Heart right ventricle (tissue), 16 donors: ENCODE results near the gene AGPAT3. TPM values are rescaled to one million over a fixed set of nuclear protein-coding genes. Genes with fewer than 3 reads are reported as not detected.

Experiments
- ATAC-seq, 8 donors: fragments of 200-7000 bp; cut with Tn5 transposase; one replicate each; pipeline ENCODE4 v1.9.1; 2020; ENCODE audit warnings: mild to moderate bottlenecking in 8 of 8, moderate library complexity in 8 of 8, moderate number of reproducible peaks in 1 of 8
- DNase-seq, 2 donors: peaks; one replicate each; pipeline ENCODE4 v3.0.0-alpha.2; 2020
- H3K27ac ChIP-seq, 10 donors: fragments of 200-600 bp; sonication (generic) in 2 of 10; one replicate each; pipeline versions ENCODE4 v1.5.0 to v1.8.0; 2020 to 2022; ENCODE audit warnings: mild to moderate bottlenecking in 3 of 10
- H3K27me3 ChIP-seq, 7 donors: fragments of 200-600 bp; one replicate each; pipeline ENCODE4 v1.8.0; 2021 to 2022; ENCODE audit warnings: mild to moderate bottlenecking in 2 of 7
- H3K36me3 ChIP-seq, 9 donors: fragments of 200-600 bp; sonication (generic) in 1 of 9; one replicate each; pipeline versions ENCODE4 v1.5.0 to v1.8.0; 2020 to 2022; ENCODE audit warnings: mild to moderate bottlenecking in 2 of 9
- H3K4me1 ChIP-seq, 9 donors: fragments of 200-600 bp; sonication (generic) in 1 of 9; one replicate each; pipeline versions ENCODE4 v1.5.0 to v1.8.0; 2020 to 2022; ENCODE audit warnings: mild to moderate bottlenecking in 4 of 9
- H3K4me3 ChIP-seq, 10 donors: fragments of 200-600 bp; sonication (generic) in 2 of 10; one replicate each; pipeline versions ENCODE4 v1.5.0 to v1.8.0; 2020 to 2022; ENCODE audit warnings: mild to moderate bottlenecking in 7 of 10, moderate library complexity in 2 of 10
- H3K9me3 ChIP-seq, 11 donors: fragments of 200-600 bp in 10 of 11; sonication (generic) in 2 of 11; one replicate each; pipeline versions ENCODE4 v1.5.0 to v1.8.0; 2013 to 2022; ENCODE audit warnings: mild to moderate bottlenecking in 2 of 11, control low read depth in 1 of 11, moderate library complexity in 1 of 11
- CTCF ChIP-seq, 9 donors: fragments of 200-600 bp; sonication (generic) in 2 of 9; IDR thresholded peaks; one replicate each; pipeline versions ENCODE4 v1.5.0 to v1.8.0; 2021 to 2022; ENCODE audit warnings: antibody characterized with exemption in 9 of 9, mild to moderate bottlenecking in 5 of 9, moderate library complexity in 1 of 9
- WGBS, 2 donors: extraction: QIAGEN DNeasy Blood & Tissue Kit; methylation state at CpG; one replicate each; pipeline ENCODE4 v1.1.7; 2013; ENCODE audit warnings: inconsistent platforms in 1 of 2; 5-methylcytosine and 5-hydroxymethylcytosine counted together
- intact Hi-C, 10 donors: fragments of 100-400 bp; cut with DNase I; formaldehyde crosslinking; loops; one replicate each; pipeline versions ENCODE4 v1.11.1 to v1.14.2; 2022
- polyA plus RNA-seq, 2 donors: library from polyadenylated mRNA; stranded (reverse); fragments of 200-250 nt; gene quantifications; one replicate each; pipeline ENCODE4 v1.2.3, GENCODE V29; 2013
- total RNA-seq, 10 donors: library from RNA; stranded (reverse); fragmentation: NEBNext Ultra II Directional in 3 of 10; extraction: Animal tissue kit (Norgen Biotek cat#: 25700) in 3 of 10; gene quantifications; one replicate each; pipeline versions ENCODE4 v1.2.1 to v1.2.4, GENCODE V29; 2021 to 2023
- donor health status: Arrhythmogenic right ventricular cardiomyopathy.
- donor health status: ischemic (EF 13 %, LVEDD 7.1; RV severe dilation, severe dysfunction).
- donor health status: healthy with polysubstance abuse.
- donor health status: DM: no; HTN: yes; CAD: no.
- donor health status: DM: no; HTN: no; CAD: no.
- donor health status: ischemic (EF 25% LVEDD 6.9; RV normal size, moderate dysfunction).
- donor health status: ischemic (EF 25% LVEDD 5.7; RV mildly dilated, moderate dysfunction).
- donor health status: healthy.
- donor health status: DM: yes; HTN: yes; CAD: no.
- donor health status: Ischemic cardiomyopathy.
- donor health status: ischemic (EF 35%, LVEDD 5.7; RV mildly dilated, moderate dysfunction).
- donor health status: nonischemic (EF 11% LVEDD 7.7; RV severe dilation, severe dysfunction).
- donor health status: DM: yes; HTN: yes; CAD: no.
- donor health status: PGD.
- donor health status: ischemic (EF 29% LVEDD 5.4; RV normal size, mild dysfunction).
- donor health status: nonischemic (EF 23%, LVEDD 6.1; RV moderate dilation, normal function).

AGPAT3 gene
- total and polyA plus RNA-seq, 12 donors: 19.7 to 110 (median 65.6) TPM

- ATAC-seq: no peak
- WGBS, 2 donors: 98% methylated on average over 3 of the region's 3 CpGs
- Histone ChIP-seq H3K4me3 (no peak overlapping the region), H3K9me3 (peaks cover 0 to 5% (median 0%) of the 10 kb centered on the region in 11 donors), H3K27me3 (no peaks in the 10 kb centered on the region), H3K27ac (no peak overlapping the region), H3K36me3 (peaks cover 0 to 12% (median 0%) of the 10 kb centered on the region in 9 donors), H3K4me1 (peaks cover 0 to 28% (median 21%) of the 10 kb centered on the region in 9 donors)
- intact Hi-C loops: no loop called here
- DNase-seq: no peak
- TF ChIP-seq CTCF (IDR thresholded peaks at IDR 0.05): no peak
Measured at GRCh38 chr21:43892334-43892733, 27.3 kb downstream of the AGPAT3 start.

DNA sequence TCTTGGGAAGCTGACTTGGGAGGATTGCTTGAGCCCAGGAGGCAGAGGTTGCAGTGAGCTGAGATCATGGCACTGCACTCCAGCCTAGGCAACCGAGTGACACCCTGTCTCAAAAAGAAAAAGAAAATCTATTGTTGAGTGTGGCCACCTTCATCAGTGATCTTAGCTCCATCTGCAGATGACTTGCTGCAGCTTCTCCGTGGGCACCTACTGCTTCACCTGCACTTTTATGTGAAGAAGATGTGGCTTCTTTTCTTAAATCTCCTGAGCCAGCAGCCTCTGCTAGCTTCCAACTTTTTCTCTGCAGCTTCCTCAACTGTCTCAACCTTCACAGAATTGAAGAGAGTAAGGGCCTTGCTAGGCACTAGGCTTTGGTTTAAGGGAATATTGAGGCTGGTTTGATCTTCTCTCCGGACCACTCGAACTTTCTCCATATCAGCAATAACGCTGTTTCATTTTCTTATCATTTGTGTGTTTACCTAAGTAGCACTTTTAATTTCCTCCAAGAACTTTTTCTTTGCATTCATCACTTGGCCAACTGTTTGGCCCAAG lies 28.0 kb downstream of the AGPAT3 start:
- no peak for DNase-seq
- WGBS, 2 donors: 85 to 86% methylated on average over 5 of the region's 5 CpGs
- Histone ChIP-seq H3K4me1 (peaks cover 0 to 28% (median 21%) of the 10 kb centered on the region in 9 donors), H3K9me3 (peaks cover 0 to 5% (median 0%) of the 10 kb centered on the region in 11 donors), H3K27me3 (no peaks in the 10 kb centered on the region), H3K36me3 (peaks cover 0 to 9% (median 0%) of the 10 kb centered on the region in 9 donors), H3K4me3 (peak overlapping the region in 1 of 10 donors; percentile 22), H3K27ac (peak overlapping the region in 2 of 10 donors; percentile 10 to 62)
- intact Hi-C loops: no loop called here
- ATAC-seq: no peak
- no peak for TF ChIP-seq CTCF (IDR thresholded peaks at IDR 0.05)

GRCh38 chr21:43893536-43894205 lies 28.6 kb downstream of the AGPAT3 start:
- ATAC-seq (peak; percentile 33 to 72 (median 66)), DNase-seq (no peak)
- TF ChIP-seq CTCF (IDR thresholded peaks at IDR 0.05): no peak
- Histone ChIP-seq H3K36me3 (peaks cover 0 to 9% (median 0%) of the 10 kb centered on the region in 9 donors), H3K9me3 (peaks cover 0 to 5% (median 0%) of the 10 kb centered on the region in 11 donors), H3K4me3 (peak overlapping the region in 3 of 10 donors; percentile 8 to 22 (median 16)), H3K27ac (peak overlapping the region in 5 of 10 donors; percentile 0 to 62 (median 17)), H3K4me1 (peaks cover 0 to 28% (median 21%) of the 10 kb centered on the region in 9 donors), H3K27me3 (no peaks in the 10 kb centered on the region)
- intact Hi-C loops: no loop called here
- 56 to 68% methylated on average over 19 of the region's 19 CpGs for WGBS, 2 donors

GRCh38 chr21:43894206-43894577 lies 29.2 kb downstream of the AGPAT3 start:
- H3K4me3 ChIP-seq: peak overlapping the region in 3 of 10 donors; percentile 8 to 22 (median 16)
- peaks cover 0 to 28% (median 21%) of the 10 kb centered on the region in 9 donors for H3K4me1 ChIP-seq
- DNase-seq (no peak), ATAC-seq (no peak)
- H3K9me3 ChIP-seq: peaks cover 0 to 5% (median 0%) of the 10 kb centered on the region in 11 donors
- 60 to 64% methylated on average over 4 of the region's 4 CpGs for WGBS, 2 donors
- H3K36me3 ChIP-seq: peaks cover 0 to 11% (median 0%) of the 10 kb centered on the region in 9 donors
- no peaks in the 10 kb centered on the region for H3K27me3 ChIP-seq
- intact Hi-C loops: no loop called here
- H3K27ac ChIP-seq: peak overlapping the region in 5 of 10 donors; percentile 0 to 62 (median 22)
- no peak for TF ChIP-seq CTCF (IDR thresholded peaks at IDR 0.05)
